H1 (cell line): ENCODE results near the gene DDR1. TPM values are rescaled to one million over a fixed set of nuclear protein-coding genes. Genes with fewer than 3 reads are reported as not detected.

Source experiments
- CTCF ChIA-PET: fragments of 300-600 bp; sonication (Branson Sonifier 250); formaldehyde crosslinking; loops from one replicate; lab custom pipeline; 2021; ENCODE audit not compliant: partially characterized antibody; lab: Charles Lee
- POLR2A ChIA-PET: fragments of 300-600 bp; sonication (Branson Sonifier 250); formaldehyde crosslinking; loops from one replicate; lab custom pipeline; 2021; ENCODE audit warnings: inconsistent platforms; ENCODE audit not compliant: partially characterized antibody; lab: Charles Lee
- DNase-seq, 2 experiments: peaks; one replicate each; pipeline versions ENCODE4 v3.0.0 to v3.0.0-alpha.2; 2010 to 2022; ENCODE audit warnings: low spot score in 2 of 2, low read depth in 1 of 2, mixed read lengths in 1 of 2
- FAIRE-seq: peaks from 2 replicates; lab custom pipeline; 2011; peaks lifted over from hg19 to GRCh38; lab: Jason Lieb, UNC
- H2AFZ ChIP-seq: 2 replicates; pipeline ENCODE4 v1.8.1; 2012; ENCODE audit warnings: low read length, inconsistent platforms
- H2AK5ac ChIP-seq: 2 replicates; pipeline ENCODE4 v1.6.1; 2013; ENCODE audit warnings: low read depth, low read length
- H2BK120ac ChIP-seq: replicated peaks from 2 replicates; pipeline ENCODE3; 2013; ENCODE audit warnings: low read depth, low read length, inconsistent platforms
- H2BK12ac ChIP-seq: 2 replicates; pipeline ENCODE4 v1.6.1; 2013; ENCODE audit warnings: low read depth, low read length
- H2BK15ac ChIP-seq: 2 replicates; pipeline ENCODE4 v1.6.1; 2013; ENCODE audit warnings: low read length
- H2BK20ac ChIP-seq: 2 replicates; pipeline ENCODE4 v1.6.1; 2013; ENCODE audit warnings: low read length
- H2BK5ac ChIP-seq: 2 replicates; pipeline ENCODE4 v1.6.1; 2013; ENCODE audit warnings: low read depth, low read length
- H3K14ac ChIP-seq: 2 replicates; pipeline ENCODE4 v1.6.1; 2013; ENCODE audit warnings: inconsistent platforms; ENCODE audit not compliant: insufficient read length
- H3K18ac ChIP-seq: 2 replicates; pipeline ENCODE4 v1.6.1; 2013; ENCODE audit warnings: low read length; ENCODE audit errors: extremely low read depth
- H3K23ac ChIP-seq: 2 replicates; pipeline ENCODE4 v1.6.1; 2013; ENCODE audit warnings: inconsistent platforms; ENCODE audit not compliant: insufficient read length
- H3K23me2 ChIP-seq: 2 replicates; pipeline ENCODE4 v1.6.1; 2013; ENCODE audit warnings: low read depth, low read length
- H3K27ac ChIP-seq: 2 replicates; pipeline ENCODE4 v1.6.1; 2011; ENCODE audit warnings: low read depth, low read length, inconsistent platforms
- H3K27me3 ChIP-seq, 4 experiments: replicated peaks in 1 of 4; 1 replicate in 1 of 4; 2 replicates in 3 of 4; pipeline versions ENCODE4 v1.6.1 to v1.8.1; 2011 to 2013; ENCODE audit warnings: low read length in 3 of 4, mild to moderate bottlenecking in 3 of 4, inconsistent platforms in 2 of 4, mixed read lengths in 2 of 4, moderate library complexity in 1 of 4; ENCODE audit not compliant: control insufficient read depth in 3 of 4, insufficient read depth in 3 of 4; ENCODE audit errors: extremely low read depth in 1 of 4
- H3K36me3 ChIP-seq, 4 experiments: 2 replicates each; pipeline versions ENCODE4 v1.6.1 to v1.8.1; 2011 to 2013; ENCODE audit warnings: mild to moderate bottlenecking in 4 of 4, low read length in 3 of 4, moderate library complexity in 2 of 4, control low read depth in 1 of 4, inconsistent platforms in 1 of 4; ENCODE audit not compliant: insufficient read depth in 4 of 4, control insufficient read depth in 2 of 4
- H3K4ac ChIP-seq: replicated peaks from 2 replicates; pipeline ENCODE3; 2013; ENCODE audit warnings: low read length, low read depth, mixed read lengths, inconsistent platforms; ENCODE audit not compliant: insufficient read length
- H3K4me1 ChIP-seq, 4 experiments: replicated peaks in 1 of 4; 1 replicate in 1 of 4; 2 replicates in 3 of 4; pipeline versions ENCODE4 v1.6.1 to v1.8.1; 2011 to 2013; ENCODE audit warnings: low read length in 3 of 4, inconsistent platforms in 2 of 4, mixed read lengths in 1 of 4; ENCODE audit not compliant: insufficient read depth in 4 of 4, control insufficient read depth in 3 of 4
- H3K4me2 ChIP-seq, 2 experiments: 2 replicates each; pipeline versions ENCODE4 v1.6.1 to v1.8.1; 2011 to 2013; ENCODE audit warnings: low read depth in 2 of 2, low read length in 2 of 2, control low read depth in 1 of 2, inconsistent platforms in 1 of 2, mild to moderate bottlenecking in 1 of 2; ENCODE audit not compliant: insufficient read depth in 1 of 2
- H3K4me3 ChIP-seq, 4 experiments: fragments of 200-600, 300-600 bp in 1 of 4; sonication (generic), shearing (Covaris generic), sonication (Bioruptor Twin) in 1 of 4; 2 replicates each; pipeline versions ENCODE4 v1.5.1 to v1.8.1; 2011 to 2016; ENCODE audit warnings: low read length in 4 of 4, low read depth in 3 of 4, control low read depth in 2 of 4, inconsistent platforms in 2 of 4, mild to moderate bottlenecking in 2 of 4, mixed read lengths in 1 of 4, moderate library complexity in 1 of 4; ENCODE audit not compliant: insufficient read depth in 2 of 4; ENCODE audit errors: extremely low read depth in 1 of 4
- H3K56ac ChIP-seq: replicated peaks from 2 replicates; pipeline ENCODE3; 2013; ENCODE audit warnings: low read depth, mild to moderate bottlenecking, mixed read lengths, low read length, inconsistent platforms; ENCODE audit not compliant: insufficient read length
- H3K79me1 ChIP-seq: 2 replicates; pipeline ENCODE4 v1.6.1; 2013; ENCODE audit warnings: low read depth, low read length, control low read depth
- H3K79me2 ChIP-seq, 2 experiments: 2 replicates each; pipeline versions ENCODE4 v1.6.1 to v1.8.1; 2012 to 2013; ENCODE audit warnings: low read length in 2 of 2, mild to moderate bottlenecking in 2 of 2, inconsistent platforms in 1 of 2; ENCODE audit not compliant: insufficient read depth in 2 of 2, control insufficient read depth in 1 of 2
- H3K9ac ChIP-seq, 4 experiments: replicated peaks in 1 of 4; 1 replicate in 1 of 4; 2 replicates in 3 of 4; pipeline versions ENCODE4 v1.6.1 to v1.8.1; 2011 to 2013; ENCODE audit warnings: low read depth in 3 of 4, low read length in 3 of 4, control low read depth in 2 of 4, mild to moderate bottlenecking in 2 of 4, moderate library complexity in 2 of 4, inconsistent platforms in 1 of 4; ENCODE audit errors: extremely low read depth in 1 of 4
- H3K9me3 ChIP-seq, 2 experiments: 2 replicates each; pipeline versions ENCODE4 v1.6.1 to v1.8.1; 2012 to 2013; ENCODE audit warnings: mild to moderate bottlenecking in 2 of 2, moderate library complexity in 2 of 2, control low read depth in 1 of 2, inconsistent platforms in 1 of 2, low read depth in 1 of 2, low read length in 1 of 2, mixed read lengths in 1 of 2; ENCODE audit not compliant: insufficient read depth in 2 of 2
- H4K20me1 ChIP-seq, 2 experiments: replicated peaks in 1 of 2; 2 replicates each; pipeline versions ENCODE3 to v1.8.1; 2011 to 2013; ENCODE audit warnings: inconsistent platforms in 2 of 2, low read length in 2 of 2, mild to moderate bottlenecking in 1 of 2; ENCODE audit not compliant: insufficient read depth in 2 of 2, control insufficient read depth in 1 of 2
- H4K5ac ChIP-seq: 2 replicates; pipeline ENCODE4 v1.6.1; 2013; ENCODE audit warnings: low read length, low read depth, mixed read lengths, inconsistent platforms; ENCODE audit not compliant: insufficient read length
- H4K8ac ChIP-seq: 2 replicates; pipeline ENCODE4 v1.8.0; 2013; ENCODE audit warnings: mild to moderate bottlenecking, moderate library complexity, low read length, inconsistent platforms; ENCODE audit not compliant: insufficient read depth; ENCODE audit errors: extremely low read depth
- H4K91ac ChIP-seq: replicated peaks from 2 replicates; pipeline ENCODE3; 2013; ENCODE audit warnings: low read length, mixed read lengths, inconsistent platforms; ENCODE audit not compliant: insufficient read length
- KDM1A ChIP-seq: fragments of 200-600, 300-600 bp; sonication (generic); IDR thresholded peaks from 2 replicates; pipeline ENCODE4 v1.7.1; 2016; ENCODE audit warnings: mild to moderate bottlenecking, low read length, borderline replicate concordance
- NRF1 ChIP-seq: IDR thresholded peaks from 2 replicates; pipeline ENCODE4 v1.6.1; 2011; ENCODE audit warnings: mild to moderate bottlenecking, low read depth, low read length, improper control_type of control experiment
- POLR2A ChIP-seq, 2 experiments: IDR thresholded peaks; 1 replicate in 1 of 2; 2 replicates in 1 of 2; pipeline ENCODE4 v1.6.1; 2011; ENCODE audit warnings: low read depth in 2 of 2, low read length in 2 of 2, mild to moderate bottlenecking in 2 of 2; ENCODE audit errors: control extremely low read depth in 1 of 2
- POLR2AphosphoS5 ChIP-seq: IDR thresholded peaks from 2 replicates; pipeline ENCODE4 v1.6.1; 2011; ENCODE audit warnings: low read depth, low read length
- WGBS, 2 experiments: shearing (Covaris generic) in 1 of 2; methylation state at CpG; one replicate each; pipeline versions ENCODE4 v1.1.6 to v1.1.7; 2013 to 2015; ENCODE audit warnings: low lambda C conversion rate in 2 of 2, mixed read lengths in 2 of 2, inconsistent platforms in 1 of 2, low coverage in 1 of 2, missing lambda C conversion rate in 1 of 2; ENCODE audit not compliant: insufficient replicate concordance in 2 of 2, insufficient coverage in 1 of 2, insufficient read length in 1 of 2; ENCODE audit errors: extremely low coverage in 1 of 2, missing lambda C conversion rate in 1 of 2; 5-methylcytosine and 5-hydroxymethylcytosine counted together
- polyA plus RNA-seq, 7 experiments: library from polyadenylated mRNA; depleted of rRNA in 3 of 7; stranded (reverse) in 5 of 7; unstranded in 2 of 7; fragments of >200 nt in 5 of 7; fragments of 200-250 nt in 2 of 7; gene quantifications; 1 replicate in 5 of 7; 2 replicates in 1 of 7; 4 replicates in 1 of 7; pipeline versions ENCODE4 v1.2.1 to v1.2.3, GENCODE V29; 2011 to 2013; ENCODE audit warnings: missing spikeins in 2 of 7, mixed read lengths in 2 of 7
- total RNA-seq: library from RNA; stranded (reverse); fragmentation: NEBNext Ultra II Directional; extraction: Animal tissue kit (Norgen Biotek cat#: 25700); gene quantifications from 2 replicates; pipeline ENCODE4 v1.2.1, GENCODE V29; 2021

The DDR1 gene
- total and polyA plus RNA-seq, 2 of the 8 experiments (the other 6 are each of a cell fraction or from before 2014, with no cell fraction given) = 99.4 to 181 TPM

DNA sequence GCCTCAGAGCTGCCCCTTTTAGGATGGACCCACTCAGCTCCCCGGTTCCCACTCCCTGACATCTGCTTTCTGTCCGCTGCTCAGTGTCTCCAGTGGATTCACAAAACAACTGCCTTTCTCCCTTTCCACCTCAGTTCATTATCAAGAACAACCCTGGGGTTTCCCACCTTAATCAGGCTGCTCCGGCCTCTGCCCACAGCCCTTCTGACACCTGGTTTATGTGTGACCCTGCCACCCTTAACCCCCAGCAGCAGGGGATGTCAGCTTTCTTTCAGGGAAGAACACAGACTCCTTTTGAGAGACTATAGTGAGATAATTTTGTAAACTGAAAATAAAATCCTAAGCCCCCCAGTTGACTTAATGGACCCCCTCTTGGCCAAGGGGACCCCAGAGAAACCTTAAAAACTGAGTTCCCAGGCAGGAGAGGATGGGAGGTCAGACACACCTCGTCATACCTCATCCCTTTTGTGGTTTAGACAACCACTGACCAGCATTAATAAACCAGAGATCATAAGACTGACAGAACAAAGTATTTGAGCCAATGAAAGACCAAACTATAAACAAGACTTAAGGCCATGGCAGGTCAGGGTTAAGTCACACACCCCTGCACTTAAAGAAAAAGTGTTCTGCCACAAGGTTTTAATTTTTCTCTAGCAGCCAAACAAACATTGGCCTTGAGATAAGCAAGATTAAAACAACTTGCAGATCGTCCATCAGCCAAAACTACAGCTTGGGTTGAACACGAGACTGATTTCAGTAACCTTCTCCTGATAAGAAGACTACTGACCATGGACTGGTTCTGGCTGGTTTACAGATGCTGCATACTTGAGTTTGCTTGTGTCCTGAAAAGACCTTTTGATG is 42.4 kb upstream of the DDR1 start:
- Histone ChIP-seq H3K9ac (no peak overlapping the region), H4K8ac (no peak overlapping the region), H2BK15ac (peak overlapping the region; percentile 33; the same call in 1 of the 2 replicates), H3K4me2 (no peak overlapping the region), H3K14ac (no peak overlapping the region), H3K56ac (no peak overlapping the region), H3K18ac (peak overlapping the region; percentile 51; the same call in 1 of the 2 replicates), H2AFZ (no peak overlapping the region), H3K4ac (no peak overlapping the region), H3K36me3 (peaks cover 6 to 80% (median 45%) of the 10 kb centered on the region in 4 experiments), H4K91ac (no peak overlapping the region), H3K23me2 (no peaks in the 10 kb centered on the region), H3K4me1 (peaks cover 5 to 15% (median 7%) of the 10 kb centered on the region in 4 experiments), H4K5ac (no peak overlapping the region), H3K4me3 (no peak overlapping the region), H4K20me1 (no peaks in the 10 kb centered on the region), H3K79me2 (peaks cover 0 to 6% of the 10 kb centered on the region in 2 experiments; a peak in 1 of 4 replicates), H2BK12ac (peak overlapping the region; percentile 23; the same call in 1 of the 2 replicates), H3K27ac (no peak overlapping the region), H3K9me3 (peaks cover 8 to 13% of the 10 kb centered on the region in 2 experiments), H3K23ac (no peak overlapping the region), H2BK20ac (no peak overlapping the region), H2AK5ac (no peak overlapping the region), H2BK120ac (no peak overlapping the region), H3K79me1 (no peaks in the 10 kb centered on the region), H3K27me3 (no peaks in the 10 kb centered on the region), H2BK5ac (no peak overlapping the region)
- 92% methylated on average over 6 of the region's 6 CpGs; no CpG with 5 or more reads in 1 of the 2 experiments for WGBS, 2 experiments
- TF ChIP-seq POLR2AphosphoS5 = 0 out of 2 replicates have a peak, but pooled peaks have one; percentile 11
- TF ChIP-seq NRF1 = no peak
- peak in 1 of 2 experiments; percentile 16; a peak in 2 of 3 replicates for TF ChIP-seq POLR2A (IDR thresholded peaks at IDR 0.05; ENCODE audit: control extremely low read depth in 1 of 2, low read depth in 2 of 2, low read length in 2 of 2)
- TF ChIP-seq KDM1A = no peak
- DNase-seq = no peak
- ChIA-PET POLR2A (interaction anchor here (0.6 to 27.8 kb wide), 8 partner anchors 11 to 330 kb away, joined by 3 to 452 read pairs (median 4); partner anchors contain the start of genes DDR1, GTF2H4 and MDC1), CTCF (interaction anchor here (0.7 to 23.9 kb wide), 3 partner anchors 15 to 64 kb away, joined by 3 to 610 read pairs (median 220); partner anchors contain the start of gene DDR1)
- no peak for FAIRE-seq
